ENCODE measurements around the gene ERAP2. TPM values are rescaled to one million over a fixed set of nuclear protein-coding genes. Genes with fewer than 3 reads are reported as not detected.

Gene ERAP2
- total RNA-seq, 2 experiments from 2014 or later = 122 to 138 TPM

DNA sequence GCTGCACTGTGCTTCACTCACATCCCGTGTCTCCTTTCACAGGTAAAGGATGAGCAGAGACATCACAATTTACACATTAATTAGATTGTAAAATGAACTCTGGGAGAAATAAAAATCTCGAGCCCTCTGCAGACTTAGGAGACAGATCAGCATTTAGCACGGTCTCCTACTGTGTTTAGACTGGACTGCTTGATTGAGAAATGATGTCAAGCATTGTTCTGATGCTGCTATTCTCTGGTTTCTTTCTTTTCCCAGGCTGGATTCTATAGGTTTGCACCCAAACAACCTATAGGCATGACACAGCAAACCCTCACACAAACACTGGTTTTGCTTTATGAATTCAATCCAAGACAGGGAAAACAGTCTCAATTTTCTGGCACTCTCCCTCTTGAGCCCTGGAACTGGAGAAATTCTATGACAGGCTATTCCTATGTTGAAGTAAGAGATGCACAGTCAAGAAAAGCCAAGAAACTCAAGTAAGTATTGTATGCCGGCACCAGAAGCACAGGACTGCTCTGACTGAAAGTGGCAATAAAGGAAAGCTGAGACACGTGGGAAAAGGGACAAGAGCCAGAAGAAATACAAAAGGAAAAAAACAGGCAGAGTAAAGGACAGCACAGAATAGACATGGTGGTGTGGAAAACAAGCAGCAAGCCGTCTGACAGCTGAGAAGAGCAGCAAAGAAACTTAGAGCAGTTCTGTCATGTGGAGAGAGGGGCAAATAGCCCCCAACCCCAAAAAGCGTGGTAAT lies 24.8 kb upstream of the ERAP2 start:
- no peak for DNase-seq
- Mint-ChIP-seq H3K9me3 (peaks cover 2% of the 10 kb centered on the region), H3K27ac (no peak overlapping the region), H3K4me1 (no peaks in the 10 kb centered on the region), H3K36me3 (ENCODE audit: low read depth) (peaks cover 2% of the 10 kb centered on the region), H3K27me3 (peaks cover 21% of the 10 kb centered on the region), H3K4me3 (no peak overlapping the region)
- ChIA-PET CTCF (no interaction called here), POLR2A (no interaction called here)

DNA sequence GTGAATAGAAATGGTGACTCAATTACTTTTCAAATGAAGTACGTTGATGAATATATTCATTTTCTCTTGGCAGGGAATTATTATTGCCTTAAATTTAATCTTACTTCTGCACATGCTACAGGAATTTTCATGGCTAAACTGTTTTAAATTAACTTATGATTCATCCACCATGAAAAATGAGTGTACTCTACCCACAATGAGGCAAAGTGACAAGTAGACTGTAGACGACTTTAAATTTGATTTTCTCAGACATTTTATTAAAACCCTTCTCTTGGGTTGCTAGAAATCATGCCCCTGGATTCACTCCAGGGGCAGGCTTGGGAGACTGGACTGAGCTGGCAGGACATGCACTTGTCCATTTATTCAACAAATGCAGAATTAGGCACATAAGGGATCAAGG lies 23.5 kb upstream of the ERAP2 start:
- Mint-ChIP-seq H3K27ac (no peak overlapping the region), H3K36me3 (ENCODE audit: low read depth) (no peaks in the 10 kb centered on the region), H3K9me3 (peaks cover 2% of the 10 kb centered on the region), H3K4me1 (no peaks in the 10 kb centered on the region), H3K27me3 (peaks cover 15% of the 10 kb centered on the region), H3K4me3 (no peak overlapping the region)
- ChIA-PET CTCF (interaction anchor here (0.6 kb wide), 1 partner anchor 74 kb away, joined by 3 read pairs; no protein-coding TSS in a partner anchor), POLR2A (no interaction called here)
- no peak for DNase-seq

DNA sequence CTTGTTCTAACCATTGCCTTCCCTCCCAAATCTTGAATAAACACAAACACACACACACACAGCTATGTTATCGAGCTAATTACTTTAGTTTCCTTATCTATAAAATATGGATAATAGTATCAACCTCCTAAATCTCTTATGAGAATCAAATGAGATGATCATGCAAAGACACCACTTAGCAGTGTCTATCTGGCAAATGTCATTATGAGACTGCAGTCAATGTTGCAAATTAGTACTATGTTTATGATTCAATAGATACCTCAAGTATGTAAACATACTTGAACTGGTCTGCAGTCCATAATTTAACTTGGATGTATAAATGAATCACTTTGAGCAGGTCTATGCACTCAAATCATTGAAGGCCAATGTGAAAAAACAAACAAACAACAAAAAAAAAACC lies 22.2 kb upstream of the ERAP2 start:
- ChIA-PET POLR2A (no interaction called here), CTCF (no interaction called here)
- no peaks in the 10 kb centered on the region for H3K4me1 Mint-ChIP-seq
- H3K4me3 Mint-ChIP-seq = no peak overlapping the region
- no peaks in the 10 kb centered on the region for H3K36me3 Mint-ChIP-seq (ENCODE audit: low read depth)
- H3K27ac Mint-ChIP-seq = no peak overlapping the region
- peaks cover 11% of the 10 kb centered on the region for H3K27me3 Mint-ChIP-seq
- H3K9me3 Mint-ChIP-seq = no peaks in the 10 kb centered on the region
- no peak for DNase-seq

DNA sequence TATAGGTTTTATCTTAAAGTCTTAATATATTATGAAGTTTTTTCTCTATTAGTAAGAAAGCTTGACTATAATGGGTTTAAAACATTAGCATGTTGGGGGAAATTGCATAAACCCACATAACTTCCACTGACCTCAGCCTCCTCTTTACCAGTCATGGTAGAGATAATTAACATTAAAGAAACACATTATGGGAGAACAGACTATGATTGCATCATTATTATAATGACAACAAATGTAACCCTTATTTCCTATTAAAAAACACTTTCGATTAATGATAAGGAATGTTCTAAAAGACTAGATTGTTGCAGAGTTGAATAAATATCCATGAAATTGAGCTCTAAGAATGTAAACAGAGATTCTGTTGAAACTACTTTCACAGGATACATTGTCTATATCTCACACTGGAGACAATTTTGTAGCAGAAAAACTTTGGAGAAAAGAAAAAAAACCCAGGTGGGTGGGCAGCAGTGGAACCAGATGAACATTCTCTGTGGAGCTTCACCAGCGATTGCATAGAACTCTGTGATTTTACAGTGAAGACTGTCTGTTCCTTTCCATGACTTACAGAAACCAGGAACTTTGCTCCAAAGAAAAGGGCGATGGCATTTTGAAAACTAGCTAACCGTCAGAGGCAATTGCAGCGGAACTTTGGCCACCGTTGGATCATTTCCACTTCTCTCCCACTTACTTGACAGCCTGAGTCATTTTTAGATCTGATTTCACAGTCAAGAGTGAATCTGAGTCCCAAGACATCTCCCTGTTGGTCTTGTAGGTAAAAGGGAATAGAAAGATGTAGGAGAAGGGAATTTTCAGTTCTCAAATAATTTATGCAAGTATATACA lies 21.0 kb upstream of the ERAP2 start:
- ChIA-PET CTCF (interaction anchor here (0.6 to 2.1 kb wide), 2 partner anchors 14 to 297 kb away, joined by 3 to 6 read pairs; no protein-coding TSS in a partner anchor), POLR2A (no interaction called here)
- Mint-ChIP-seq H3K27ac (no peak overlapping the region), H3K4me1 (no peaks in the 10 kb centered on the region), H3K36me3 (ENCODE audit: low read depth) (no peaks in the 10 kb centered on the region), H3K27me3 (peaks cover 2% of the 10 kb centered on the region), H3K9me3 (no peaks in the 10 kb centered on the region), H3K4me3 (no peak overlapping the region)
- no peak for DNase-seq

DNA sequence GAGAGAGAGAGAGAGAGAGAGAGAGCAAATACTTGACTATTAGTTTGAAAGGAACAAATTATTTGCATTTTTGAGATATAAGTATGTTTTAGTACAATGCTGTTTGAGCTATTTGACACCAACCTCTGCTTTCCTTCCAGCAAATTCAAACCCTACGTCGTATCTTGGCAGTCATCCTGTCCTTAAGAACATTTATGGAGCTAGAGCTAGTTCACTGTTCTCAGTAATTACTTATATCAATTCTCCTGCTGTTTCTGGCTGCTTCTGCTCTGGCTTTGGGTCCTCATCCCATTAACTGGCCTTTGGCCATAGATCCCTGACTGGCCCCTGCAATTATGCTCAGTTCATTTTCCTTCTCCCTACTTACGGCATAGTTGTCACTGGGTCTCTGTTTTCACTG lies 19.9 kb upstream of the ERAP2 start:
- H3K4me1 Mint-ChIP-seq = no peaks in the 10 kb centered on the region
- ChIA-PET POLR2A (no interaction called here), CTCF (interaction anchor here (1.3 to 2.1 kb wide), 2 partner anchors 13 to 48 kb away, joined by 4 to 6 read pairs; no protein-coding TSS in a partner anchor)
- H3K36me3 Mint-ChIP-seq (ENCODE audit: low read depth) = no peaks in the 10 kb centered on the region
- no peaks in the 10 kb centered on the region for H3K27me3 Mint-ChIP-seq
- H3K4me3 Mint-ChIP-seq = no peak overlapping the region
- no peak for DNase-seq
- no peaks in the 10 kb centered on the region for H3K9me3 Mint-ChIP-seq
- H3K27ac Mint-ChIP-seq = no peak overlapping the region

DNA sequence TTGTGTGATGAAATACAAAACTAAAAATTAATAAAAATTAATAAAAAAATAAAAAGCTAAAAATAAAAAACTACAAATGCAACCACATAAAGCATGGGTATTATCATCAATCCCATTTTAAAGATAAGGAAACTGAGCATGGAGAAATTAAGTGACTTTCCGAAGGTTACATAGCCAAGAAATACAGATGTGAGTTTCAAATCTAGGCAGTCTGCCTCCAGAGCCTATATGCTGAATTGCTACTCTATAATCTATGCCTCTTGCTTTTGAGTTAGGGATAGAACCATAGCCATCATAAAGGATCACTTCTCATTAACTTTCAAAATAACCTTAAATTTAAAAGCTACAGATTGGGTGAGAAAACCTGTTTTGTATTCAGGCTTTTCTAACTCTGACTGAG lies 18.8 kb upstream of the ERAP2 start:
- H3K27me3 Mint-ChIP-seq = no peaks in the 10 kb centered on the region
- ChIA-PET CTCF (interaction anchor here (1.1 to 2.3 kb wide), 5 partner anchors 9 to 49 kb away, joined by 3 to 8 read pairs (median 4); no protein-coding TSS in a partner anchor), POLR2A (no interaction called here)
- no peak overlapping the region for H3K27ac Mint-ChIP-seq
- H3K4me1 Mint-ChIP-seq = no peaks in the 10 kb centered on the region
- no peak overlapping the region for H3K4me3 Mint-ChIP-seq
- H3K36me3 Mint-ChIP-seq (ENCODE audit: low read depth) = no peaks in the 10 kb centered on the region
- no peak for DNase-seq
- no peaks in the 10 kb centered on the region for H3K9me3 Mint-ChIP-seq

DNA sequence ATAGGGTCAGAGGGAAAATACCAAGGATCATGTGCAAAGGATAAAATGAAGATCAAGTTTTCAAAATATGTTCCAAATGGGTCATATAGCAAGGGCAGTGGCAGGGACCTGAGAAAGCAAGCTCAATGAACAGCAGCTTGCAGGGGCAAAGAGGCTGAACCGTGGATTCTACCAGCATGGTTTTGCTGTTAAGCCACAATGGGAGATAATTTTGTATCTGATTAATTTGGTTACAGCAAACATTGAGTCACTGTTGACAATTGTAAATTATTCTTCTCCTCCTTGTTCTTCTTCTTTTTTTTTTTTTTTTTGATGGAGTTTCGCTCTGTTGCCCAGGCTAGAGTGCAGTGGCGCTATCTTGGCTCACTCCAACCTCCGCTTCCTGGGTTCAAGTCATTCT lies 18.4 kb upstream of the ERAP2 start:
- H3K36me3 Mint-ChIP-seq (ENCODE audit: low read depth) = no peaks in the 10 kb centered on the region
- no peak for DNase-seq
- H3K4me3 Mint-ChIP-seq = no peak overlapping the region
- ChIA-PET POLR2A (no interaction called here), CTCF (interaction anchor here (1.1 to 2.3 kb wide), 5 partner anchors 9 to 49 kb away, joined by 3 to 8 read pairs (median 4); no protein-coding TSS in a partner anchor)
- no peaks in the 10 kb centered on the region for H3K9me3 Mint-ChIP-seq
- no peaks in the 10 kb centered on the region for H3K27me3 Mint-ChIP-seq
- peaks cover under 1% of the 10 kb centered on the region for H3K4me1 Mint-ChIP-seq
- no peak overlapping the region for H3K27ac Mint-ChIP-seq

DNA sequence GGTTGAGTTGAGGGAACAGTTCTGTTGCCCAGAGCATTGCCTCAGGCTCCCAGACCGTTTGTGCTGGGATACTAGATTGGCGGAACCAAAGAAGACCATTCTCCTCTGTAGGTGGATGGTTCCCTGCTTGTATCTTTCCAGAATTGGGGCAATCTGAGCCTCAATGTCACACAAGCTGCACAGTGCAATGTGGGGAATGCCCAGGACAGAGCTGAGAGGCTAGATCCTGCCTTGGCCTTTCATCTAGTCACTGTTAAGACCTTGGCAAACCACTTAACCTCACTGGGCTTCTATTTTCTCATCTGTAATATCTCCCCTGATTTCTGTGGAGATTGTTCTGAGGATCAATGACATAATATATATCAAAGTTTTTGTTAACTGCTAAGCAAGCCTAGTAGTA lies 16.9 kb upstream of the ERAP2 start:
- peaks cover 13% of the 10 kb centered on the region for H3K4me1 Mint-ChIP-seq
- CTCF ChIA-PET = interaction anchor here (2.3 kb wide), 1 partner anchor 10 kb away, joined by 8 read pairs; no protein-coding TSS in a partner anchor
- POLR2A ChIA-PET = no interaction called here

DNA sequence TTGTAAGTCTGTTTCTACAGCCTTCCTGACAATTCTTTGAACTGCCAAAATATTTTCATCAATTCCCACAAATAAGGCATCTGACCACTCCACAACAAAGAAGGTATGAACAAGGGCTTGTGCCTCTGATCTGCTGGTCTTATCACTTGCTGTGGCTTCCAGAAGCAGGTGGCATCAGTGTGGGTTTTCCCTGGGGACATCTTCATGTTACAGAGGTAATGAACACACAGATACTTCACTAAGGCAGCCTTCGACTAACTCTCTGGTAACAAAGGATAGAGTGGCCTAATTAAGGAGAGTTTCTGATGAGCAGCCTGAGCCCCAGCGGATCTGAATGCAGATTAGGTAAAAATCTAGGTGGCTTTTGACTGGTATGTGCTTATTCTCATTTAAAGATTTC lies 15.2 kb upstream of the ERAP2 start:
- no peak for DNase-seq
- H3K9me3 Mint-ChIP-seq = no peaks in the 10 kb centered on the region
- no peak overlapping the region for H3K27ac Mint-ChIP-seq
- H3K4me3 Mint-ChIP-seq = no peak overlapping the region
- H3K36me3 Mint-ChIP-seq (ENCODE audit: low read depth) = no peaks in the 10 kb centered on the region
- ChIA-PET POLR2A (no interaction called here), CTCF (interaction anchor here (1.3 to 1.8 kb wide), 2 partner anchors 11 to 43 kb away, joined by 3 to 6 read pairs; no protein-coding TSS in a partner anchor)
- H3K27me3 Mint-ChIP-seq = no peaks in the 10 kb centered on the region
- H3K4me1 Mint-ChIP-seq = peaks cover 13% of the 10 kb centered on the region

More for the DNA sequence above, 16.9 kb upstream of the ERAP2 start:
- H3K36me3 Mint-ChIP-seq (ENCODE audit: low read depth) = no peaks in the 10 kb centered on the region
- H3K4me3 Mint-ChIP-seq = no peak overlapping the region
- H3K9me3 Mint-ChIP-seq = no peaks in the 10 kb centered on the region
- no peaks in the 10 kb centered on the region for H3K27me3 Mint-ChIP-seq
- no peak overlapping the region for H3K27ac Mint-ChIP-seq
- no peak for DNase-seq

DNA sequence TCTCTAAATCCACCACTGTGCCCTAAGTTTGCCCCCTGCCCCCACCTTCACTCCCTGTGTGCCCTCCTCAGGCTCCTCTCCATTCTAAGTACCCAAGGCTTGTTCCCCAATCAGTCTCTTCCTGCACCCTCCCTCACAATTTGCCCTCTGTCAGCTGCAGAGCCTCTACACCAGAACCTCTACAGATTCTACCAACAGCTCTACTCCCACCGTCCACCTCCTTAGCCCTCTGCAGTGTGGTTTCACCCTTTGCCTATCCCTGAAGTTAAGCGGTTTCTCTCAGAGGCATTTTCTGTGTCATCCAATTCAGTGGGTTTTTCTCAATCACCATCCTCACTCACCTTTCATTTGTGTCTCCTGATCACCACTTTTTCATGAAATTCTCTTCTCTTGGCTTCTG lies 13.2 kb upstream of the ERAP2 start:
- H3K4me3 Mint-ChIP-seq = no peak overlapping the region
- POLR2A ChIA-PET = no interaction called here
- peaks cover 13% of the 10 kb centered on the region for H3K4me1 Mint-ChIP-seq
- no peak for DNase-seq
- no peaks in the 10 kb centered on the region for H3K27me3 Mint-ChIP-seq
- CTCF ChIA-PET = interaction anchor here (0.8 to 2.2 kb wide), 4 partner anchors 11 to 61 kb away, joined by 4 to 6 read pairs (median 5); partner anchors contain the start of gene ERAP2
- H3K9me3 Mint-ChIP-seq = no peaks in the 10 kb centered on the region
- no peak overlapping the region for H3K27ac Mint-ChIP-seq
- H3K36me3 Mint-ChIP-seq (ENCODE audit: low read depth) = no peaks in the 10 kb centered on the region

DNA sequence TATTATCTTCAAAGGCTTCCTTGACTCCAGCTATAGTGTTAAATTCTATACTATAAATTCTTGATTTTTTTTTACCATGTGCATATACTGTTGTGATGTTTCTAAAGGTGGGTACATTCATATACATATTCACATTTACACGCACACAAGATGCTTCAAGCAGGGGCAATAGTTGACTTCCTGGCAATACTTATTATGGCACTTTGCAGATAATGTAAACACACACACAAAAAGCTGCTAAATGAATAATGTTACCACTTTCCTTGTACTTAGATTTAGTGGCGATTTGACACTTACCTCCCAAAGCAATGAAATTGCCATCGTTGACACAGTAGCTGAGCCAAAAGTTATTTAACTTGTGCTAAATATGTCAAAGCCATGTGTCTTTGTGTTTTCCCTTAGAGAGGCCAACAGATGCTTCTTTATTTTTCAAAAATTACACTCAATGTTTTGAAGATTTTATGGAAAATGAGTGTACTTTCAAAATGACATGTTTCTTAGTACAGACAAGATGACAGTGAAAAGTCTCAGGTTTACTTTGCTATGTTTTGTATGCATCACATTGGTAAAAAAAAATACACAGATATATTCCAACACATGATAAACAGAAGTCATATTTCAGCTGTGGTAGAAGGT lies 12.2 kb upstream of the ERAP2 start:
- H3K4me3 Mint-ChIP-seq = no peak overlapping the region
- no peak for DNase-seq
- ChIA-PET CTCF (interaction anchor here (0.8 to 2.2 kb wide), 4 partner anchors 10 to 60 kb away, joined by 4 to 6 read pairs (median 5); partner anchors contain the start of gene ERAP2), POLR2A (no interaction called here)
- H3K4me1 Mint-ChIP-seq = peaks cover 19% of the 10 kb centered on the region
- no peaks in the 10 kb centered on the region for H3K9me3 Mint-ChIP-seq
- no peak overlapping the region for H3K27ac Mint-ChIP-seq
- no peaks in the 10 kb centered on the region for H3K27me3 Mint-ChIP-seq
- no peaks in the 10 kb centered on the region for H3K36me3 Mint-ChIP-seq (ENCODE audit: low read depth)

DNA sequence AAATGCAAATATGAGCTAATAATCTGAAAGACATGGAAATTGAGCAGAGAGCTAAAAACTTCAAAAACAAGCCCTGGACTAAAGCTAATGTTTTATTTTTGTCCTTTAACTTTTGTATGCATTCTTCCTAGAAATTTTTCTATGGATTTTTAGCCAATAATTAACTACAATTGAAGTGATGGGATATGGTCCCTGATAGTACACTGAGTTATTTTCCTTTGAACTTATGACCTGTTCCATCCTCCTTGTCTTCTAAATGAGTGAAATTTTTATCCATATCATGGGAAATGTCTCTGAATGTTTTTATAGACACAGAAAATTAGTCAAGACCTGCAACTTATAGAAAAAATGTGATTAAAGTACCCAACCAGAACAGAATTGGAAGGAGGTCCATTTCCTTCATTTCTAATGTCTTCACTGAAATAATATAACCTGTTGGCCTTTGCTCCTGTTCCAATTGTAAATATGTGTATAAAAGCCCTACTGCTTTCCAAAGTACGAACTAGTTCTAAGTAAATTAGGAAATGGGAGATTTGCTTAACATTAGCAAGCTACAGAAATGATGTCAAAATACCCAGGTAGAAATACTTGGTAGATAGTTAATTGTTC lies 11.3 kb upstream of the ERAP2 start:
- Mint-ChIP-seq H3K27ac (no peak overlapping the region), H3K9me3 (no peaks in the 10 kb centered on the region), H3K27me3 (no peaks in the 10 kb centered on the region), H3K36me3 (ENCODE audit: low read depth) (no peaks in the 10 kb centered on the region), H3K4me3 (no peak overlapping the region), H3K4me1 (peaks cover 29% of the 10 kb centered on the region)
- CTCF ChIA-PET = interaction anchor here (1.3 to 2.2 kb wide), 2 partner anchors 11 to 17 kb away, joined by 4 to 6 read pairs; partner anchors contain the start of gene ERAP2
- POLR2A ChIA-PET = no interaction called here
- DNase-seq = no peak
